ENCODE measurements around the gene RNF112. TPM values are rescaled to one million over a fixed set of nuclear protein-coding genes. Genes with fewer than 3 reads are reported as not detected.

The RNF112 gene, protein sequence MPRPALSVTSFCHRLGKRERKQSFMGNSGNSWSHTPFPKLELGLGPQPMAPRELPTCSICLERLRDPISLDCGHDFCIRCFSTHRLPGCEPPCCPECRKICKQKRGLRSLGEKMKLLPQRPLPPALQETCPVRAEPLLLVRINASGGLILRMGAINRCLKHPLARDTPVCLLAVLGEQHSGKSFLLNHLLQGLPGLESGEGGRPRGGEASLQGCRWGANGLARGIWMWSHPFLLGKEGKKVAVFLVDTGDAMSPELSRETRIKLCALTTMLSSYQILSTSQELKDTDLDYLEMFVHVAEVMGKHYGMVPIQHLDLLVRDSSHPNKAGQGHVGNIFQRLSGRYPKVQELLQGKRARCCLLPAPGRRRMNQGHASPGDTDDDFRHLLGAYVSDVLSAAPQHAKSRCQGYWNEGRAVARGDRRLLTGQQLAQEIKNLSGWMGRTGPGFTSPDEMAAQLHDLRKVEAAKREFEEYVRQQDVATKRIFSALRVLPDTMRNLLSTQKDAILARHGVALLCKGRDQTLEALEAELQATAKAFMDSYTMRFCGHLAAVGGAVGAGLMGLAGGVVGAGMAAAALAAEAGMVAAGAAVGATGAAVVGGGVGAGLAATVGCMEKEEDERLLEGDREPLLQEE
- total RNA-seq: 7.3 and 9.1 TPM in 2 replicates

DNA sequence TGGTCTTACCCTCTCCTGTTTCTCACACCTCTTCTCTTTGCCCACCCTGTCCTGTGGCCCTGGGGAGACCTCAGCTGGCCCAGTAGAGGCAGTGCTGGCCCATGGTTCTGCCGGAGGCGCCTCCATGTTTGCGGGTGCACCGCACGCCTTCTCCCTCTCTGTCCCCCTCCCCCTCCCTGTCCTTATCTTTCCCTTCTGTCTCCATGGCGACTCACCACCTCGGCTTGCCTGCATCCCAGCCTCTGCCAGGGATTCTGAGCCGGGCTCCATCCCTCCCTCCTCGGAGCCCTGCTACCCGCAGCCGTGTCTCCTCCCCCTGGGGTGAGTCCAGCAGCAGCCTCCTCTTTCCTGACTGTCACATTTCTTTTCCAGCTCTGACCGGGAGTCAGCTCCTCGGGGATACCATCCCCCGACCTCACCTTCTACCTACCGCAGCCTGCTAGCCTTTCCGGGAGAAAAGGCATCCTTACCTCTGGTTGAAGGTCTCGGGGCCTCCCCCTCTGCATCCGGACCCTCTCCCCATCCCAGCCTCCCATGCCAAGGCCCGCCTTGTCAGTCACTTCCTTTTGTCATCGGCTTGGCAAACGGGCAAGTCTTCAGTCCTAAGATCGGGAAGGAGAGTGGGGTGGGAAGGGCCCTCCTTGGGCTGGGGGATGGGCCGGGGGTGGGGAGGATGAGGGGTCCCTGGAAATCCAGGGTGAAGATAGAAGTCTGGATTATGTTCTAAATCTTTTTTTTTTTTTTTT lies at the start of gene RNF112:
RNF112 (plus strand) TSS at position 358 of the 746 bp plus-strand sequence; CDS start at position 535, 177 bp downstream.

DNA sequence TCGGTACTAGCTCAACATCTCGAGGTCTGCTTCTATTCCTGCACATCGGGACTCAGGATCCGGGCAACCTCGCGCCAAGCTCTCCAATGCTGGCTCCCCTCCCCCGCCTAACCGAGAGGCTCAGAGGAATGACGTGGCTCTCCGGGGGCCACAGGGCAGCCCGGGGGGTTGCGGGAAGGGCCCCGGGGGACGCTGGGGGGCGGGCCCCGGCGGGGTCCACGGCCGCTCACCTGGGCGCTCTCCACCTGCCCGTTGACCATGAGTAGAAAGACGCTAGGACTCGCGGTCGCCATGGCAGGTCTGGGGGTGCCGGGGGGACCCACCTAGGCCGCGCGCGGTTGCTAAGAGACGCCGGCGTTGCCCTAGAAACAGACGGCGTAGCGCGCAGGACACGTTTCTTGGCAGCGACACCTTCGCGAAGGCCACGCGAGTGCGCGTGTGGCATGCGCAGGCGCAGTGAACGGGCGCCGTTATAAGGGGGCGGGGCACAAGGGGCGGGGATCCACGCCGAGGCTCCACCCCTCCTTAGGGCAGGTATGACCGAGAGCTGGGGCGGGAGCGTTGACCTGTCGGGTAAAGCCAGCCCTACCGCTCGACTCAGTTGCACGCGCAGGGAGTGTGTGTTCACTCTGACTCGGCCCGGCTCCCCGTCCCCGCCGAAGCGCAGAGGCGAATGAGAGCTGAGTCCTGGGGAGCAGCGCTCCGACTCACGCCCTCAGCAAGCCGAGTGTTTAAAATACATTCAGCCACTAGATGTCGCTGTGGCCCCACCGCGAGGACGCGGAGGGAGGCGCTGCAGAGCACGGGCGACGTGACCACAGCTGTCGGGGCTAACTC lies 48.5 kb upstream of the RNF112 start, which contains the start of gene B9D1:
B9D1 (minus strand) TSS at position 447 of the 837 bp plus-strand sequence; CDS start at position 293, 154 bp downstream.

DNA sequence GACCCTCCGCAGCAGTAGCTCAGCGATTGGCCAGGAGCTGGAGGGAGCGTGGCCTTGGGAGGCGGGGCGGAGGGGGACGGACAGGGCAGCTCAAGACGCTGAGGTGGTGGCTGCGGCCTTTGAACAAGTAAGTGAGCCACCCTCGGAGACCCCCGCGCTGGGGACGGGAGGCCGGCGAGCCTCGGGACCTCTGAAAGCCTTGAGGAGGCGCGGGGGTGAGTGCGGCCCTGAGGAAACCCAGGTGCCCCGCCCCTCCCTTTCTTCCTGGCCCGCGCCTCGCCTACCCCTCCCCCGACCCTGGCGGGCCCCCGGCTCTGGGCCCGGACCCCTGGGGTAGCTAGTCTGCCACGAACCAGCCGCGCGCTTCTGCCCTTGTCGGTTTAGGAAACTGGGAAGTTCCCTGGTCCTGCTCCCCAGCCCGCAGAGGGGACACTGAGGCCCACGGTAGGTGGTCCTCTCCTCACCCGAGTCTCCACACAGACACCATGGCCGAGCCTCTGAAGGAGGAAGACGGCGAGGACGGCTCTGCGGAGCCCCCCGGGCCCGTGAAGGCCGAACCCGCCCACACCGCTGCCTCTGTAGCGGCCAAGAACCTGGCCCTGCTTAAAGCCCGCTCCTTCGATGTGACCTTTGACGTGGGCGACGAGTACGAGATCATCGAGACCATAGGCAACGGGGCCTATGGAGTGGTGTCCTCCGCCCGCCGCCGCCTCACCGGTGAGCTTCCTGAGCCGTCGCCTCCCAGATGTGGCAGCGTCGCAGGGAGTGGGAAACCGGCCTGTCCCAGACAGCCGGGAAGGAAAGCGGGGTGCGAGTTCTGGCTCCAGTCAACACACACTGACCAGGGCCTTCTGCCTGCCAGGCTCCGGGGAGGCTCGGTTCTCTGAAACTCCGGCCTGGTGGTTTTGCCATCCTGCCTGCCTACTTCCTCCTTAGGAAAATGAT lies 32.3 kb upstream of the RNF112 start, which contains the start of gene MAPK7:
MAPK7 (plus strand) TSS at position 83 of the 945 bp plus-strand sequence; CDS start at position 486, 403 bp downstream.

DNA sequence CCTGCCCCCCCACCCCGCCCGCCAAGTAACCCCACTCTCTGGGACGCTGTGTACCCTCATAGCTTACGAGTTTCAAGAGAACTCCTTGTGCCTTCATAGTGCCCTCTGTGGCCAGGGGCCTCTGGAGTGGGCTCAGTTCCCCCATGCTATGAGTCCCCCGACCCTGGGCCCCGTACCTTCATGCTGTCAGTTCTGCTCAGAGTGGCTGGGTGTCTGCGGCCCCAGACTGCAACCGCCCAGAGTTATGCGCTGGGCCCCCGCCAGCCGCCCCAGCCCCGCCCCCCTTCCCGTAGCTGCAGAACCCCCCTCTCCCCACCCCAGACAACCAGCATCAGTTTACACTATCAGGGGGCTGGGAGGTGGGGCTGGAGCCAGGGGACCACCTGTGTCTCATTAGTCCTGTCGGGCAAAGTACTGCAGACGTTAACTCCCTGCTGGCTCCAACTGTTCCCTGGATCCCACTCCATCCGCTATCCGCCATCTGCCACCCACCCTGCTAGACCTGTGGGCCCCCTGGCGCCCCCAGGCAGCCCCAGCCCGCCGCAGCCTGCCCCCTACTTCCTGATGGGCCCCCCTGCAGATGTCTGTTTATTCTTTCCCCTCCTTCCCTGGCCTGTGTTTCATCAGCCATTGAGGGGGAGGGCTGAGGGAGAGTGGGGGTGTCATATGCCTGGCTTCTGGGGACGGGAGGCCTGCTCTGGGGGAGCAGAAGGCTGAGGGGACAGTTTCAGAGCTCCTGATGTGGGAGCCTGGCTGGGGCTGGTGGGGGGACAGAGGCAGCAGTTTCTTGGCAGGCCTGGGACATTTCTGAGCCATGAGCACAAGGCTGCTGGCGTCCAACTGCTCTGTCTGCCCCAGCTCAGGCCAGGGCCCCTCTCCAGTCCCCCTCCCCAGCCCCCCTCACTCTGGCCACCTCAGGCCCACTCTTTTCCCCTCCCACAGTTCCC lies 23.8 kb upstream of the RNF112 start, which contains the start of gene MFAP4:
MFAP4 (minus strand) TSS at position 217 of the 947 bp plus-strand sequence; CDS start at position 182, 35 bp downstream.

Other genes with a start within 250 kb of the RNF112 start
- 32.9 and 34.1 TPM in 2 replicates for gene EPN2, start 173.9 kb upstream of the RNF112 start, total RNA-seq
- gene B9D1, start 48.5 kb upstream of the RNF112 start, total RNA-seq: 38.8 and 45.8 TPM in 2 replicates
- gene MAPK7, start 32.7 kb upstream of the RNF112 start, total RNA-seq: 10.3 and 10.7 TPM in 2 replicates
- gene MFAP4, start 24.0 kb upstream of the RNF112 start, total RNA-seq: 0.66 and 3.1 TPM in 2 replicates
- gene SLC47A1, start 122.6 kb downstream of the RNF112 start, total RNA-seq: 1.5 and 3.4 TPM in 2 replicates
- gene ALDH3A2, start 237.5 kb downstream of the RNF112 start, total RNA-seq: 101 and 124 TPM in 2 replicates

Measured in aortic smooth muscle cell (primary cell).